ENCODE measurements around the gene PLXNC1. TPM values are rescaled to one million over a fixed set of nuclear protein-coding genes. Genes with fewer than 3 reads are reported as not detected.

The PLXNC1 gene
- total and polyA plus RNA-seq, 7 donors = 1.2 to 10.2 (median 4.3) TPM

DNA sequence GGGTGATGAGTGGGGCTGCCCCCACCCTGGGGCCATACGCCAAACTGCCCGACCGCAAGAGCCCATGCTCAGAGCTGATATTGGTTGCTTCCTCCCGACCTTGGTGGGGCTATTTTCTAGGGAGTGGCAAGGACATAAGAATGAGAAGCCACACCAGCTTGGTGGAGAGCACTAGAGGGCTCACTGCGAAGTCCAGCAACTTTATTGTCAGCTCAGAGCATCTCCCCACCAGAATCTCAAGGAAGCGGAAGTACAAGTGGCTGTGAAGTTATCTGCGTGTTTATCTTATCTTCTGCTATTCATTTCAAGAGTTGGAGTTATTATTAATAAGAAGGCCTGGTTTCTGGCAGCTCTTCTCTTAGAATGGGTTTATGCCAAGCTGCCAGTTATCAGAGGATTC is 4.9 kb upstream of the PLXNC1 start:
- Histone ChIP-seq H3K9me3 (no peaks in the 10 kb centered on the region), H3K4me3 (no peak overlapping the region), H3K27ac (no peak overlapping the region), H3K4me1 (peaks cover 0 to 8% (median 7%) of the 10 kb centered on the region in 4 donors), H3K27me3 (peaks cover 0 to 5% (median 0%) of the 10 kb centered on the region in 3 donors), H3K36me3 (no peaks in the 10 kb centered on the region)
- intact Hi-C loops (cut with DNase I) = no loop called here
- no peak for TF ChIP-seq EP300 (IDR thresholded peaks at IDR 0.05)
- TF ChIP-seq, protein P1, sequence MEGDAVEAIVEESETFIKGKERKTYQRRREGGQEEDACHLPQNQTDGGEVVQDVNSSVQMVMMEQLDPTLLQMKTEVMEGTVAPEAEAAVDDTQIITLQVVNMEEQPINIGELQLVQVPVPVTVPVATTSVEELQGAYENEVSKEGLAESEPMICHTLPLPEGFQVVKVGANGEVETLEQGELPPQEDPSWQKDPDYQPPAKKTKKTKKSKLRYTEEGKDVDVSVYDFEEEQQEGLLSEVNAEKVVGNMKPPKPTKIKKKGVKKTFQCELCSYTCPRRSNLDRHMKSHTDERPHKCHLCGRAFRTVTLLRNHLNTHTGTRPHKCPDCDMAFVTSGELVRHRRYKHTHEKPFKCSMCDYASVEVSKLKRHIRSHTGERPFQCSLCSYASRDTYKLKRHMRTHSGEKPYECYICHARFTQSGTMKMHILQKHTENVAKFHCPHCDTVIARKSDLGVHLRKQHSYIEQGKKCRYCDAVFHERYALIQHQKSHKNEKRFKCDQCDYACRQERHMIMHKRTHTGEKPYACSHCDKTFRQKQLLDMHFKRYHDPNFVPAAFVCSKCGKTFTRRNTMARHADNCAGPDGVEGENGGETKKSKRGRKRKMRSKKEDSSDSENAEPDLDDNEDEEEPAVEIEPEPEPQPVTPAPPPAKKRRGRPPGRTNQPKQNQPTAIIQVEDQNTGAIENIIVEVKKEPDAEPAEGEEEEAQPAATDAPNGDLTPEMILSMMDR (IDR thresholded peaks at IDR 0.05) = no peak
- TF ChIP-seq POLR2A (IDR thresholded peaks at IDR 0.05) = no peak
- no peak for TF ChIP-seq POLR2AphosphoS5 (IDR thresholded peaks at IDR 0.05)
- WGBS, 2 donors = 76 to 83% methylated on average over 7 of the region's 7 CpGs
- no peak for DNase-seq

- Histone ChIP-seq H3K4me1 (peaks cover 0 to 10% (median 9%) of the 10 kb centered on the region in 4 donors), H3K36me3 (no peaks in the 10 kb centered on the region), H3K4me3 (no peak overlapping the region), H3K27ac (no peak overlapping the region), H3K9me3 (no peaks in the 10 kb centered on the region), H3K27me3 (peaks cover 0 to 5% (median 0%) of the 10 kb centered on the region in 3 donors)
- TF ChIP-seq, protein P1 (IDR thresholded peaks at IDR 0.05) = no peak
- TF ChIP-seq POLR2A (IDR thresholded peaks at IDR 0.05) (no peak), EP300 (IDR thresholded peaks at IDR 0.05) (no peak), POLR2AphosphoS5 (IDR thresholded peaks at IDR 0.05) (no peak)
- WGBS, 2 donors = 60 to 80% methylated on average over 5 of the region's 5 CpGs
- DNase-seq = no peak
- intact Hi-C loops (cut with DNase I) = no loop called here
These were observed 4.4 kb upstream of the PLXNC1 start for GRCh38 chr12:94143951-94144350.

DNA sequence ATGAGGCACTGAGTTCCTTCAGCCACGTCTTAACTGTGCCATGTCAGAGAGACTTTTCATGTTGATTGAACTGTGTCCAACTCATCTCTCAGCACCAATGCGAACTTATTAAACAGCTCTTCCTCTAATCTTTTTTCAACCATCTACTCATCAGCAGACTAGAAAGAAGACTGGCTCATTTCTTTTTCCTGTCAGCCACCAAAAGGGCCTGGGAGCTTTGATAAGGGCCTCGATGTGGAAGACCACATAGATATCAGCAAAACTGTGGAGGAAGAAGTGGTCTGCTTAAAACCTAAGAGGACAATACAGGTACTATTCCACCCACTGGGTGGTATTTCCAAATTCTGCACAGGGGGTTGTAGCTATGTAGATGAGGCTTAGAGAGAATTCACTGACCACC is 3.6 kb upstream of the PLXNC1 start:
- H3K27me3 ChIP-seq = peaks cover 0 to 14% (median 6%) of the 10 kb centered on the region in 3 donors
- intact Hi-C loops (cut with DNase I) = loop anchor here (5.0 kb wide), 2 partner anchors 118 to 288 kb away; no protein-coding TSS in a partner anchor
- H3K4me1 ChIP-seq = peaks cover 0 to 18% (median 17%) of the 10 kb centered on the region in 4 donors
- no peaks in the 10 kb centered on the region for H3K36me3 ChIP-seq
- H3K27ac ChIP-seq = no peak overlapping the region
- 82 to 83% methylated on average over 3 of the region's 3 CpGs for WGBS, 2 donors
- no peak overlapping the region for H3K4me3 ChIP-seq
- H3K9me3 ChIP-seq = no peaks in the 10 kb centered on the region
- no peak for DNase-seq
- TF ChIP-seq EP300 (IDR thresholded peaks at IDR 0.05) (no peak), POLR2AphosphoS5 (IDR thresholded peaks at IDR 0.05) (no peak), POLR2A (IDR thresholded peaks at IDR 0.05) (no peak)
- TF ChIP-seq, protein P1 (IDR thresholded peaks at IDR 0.05) = no peak

DNA sequence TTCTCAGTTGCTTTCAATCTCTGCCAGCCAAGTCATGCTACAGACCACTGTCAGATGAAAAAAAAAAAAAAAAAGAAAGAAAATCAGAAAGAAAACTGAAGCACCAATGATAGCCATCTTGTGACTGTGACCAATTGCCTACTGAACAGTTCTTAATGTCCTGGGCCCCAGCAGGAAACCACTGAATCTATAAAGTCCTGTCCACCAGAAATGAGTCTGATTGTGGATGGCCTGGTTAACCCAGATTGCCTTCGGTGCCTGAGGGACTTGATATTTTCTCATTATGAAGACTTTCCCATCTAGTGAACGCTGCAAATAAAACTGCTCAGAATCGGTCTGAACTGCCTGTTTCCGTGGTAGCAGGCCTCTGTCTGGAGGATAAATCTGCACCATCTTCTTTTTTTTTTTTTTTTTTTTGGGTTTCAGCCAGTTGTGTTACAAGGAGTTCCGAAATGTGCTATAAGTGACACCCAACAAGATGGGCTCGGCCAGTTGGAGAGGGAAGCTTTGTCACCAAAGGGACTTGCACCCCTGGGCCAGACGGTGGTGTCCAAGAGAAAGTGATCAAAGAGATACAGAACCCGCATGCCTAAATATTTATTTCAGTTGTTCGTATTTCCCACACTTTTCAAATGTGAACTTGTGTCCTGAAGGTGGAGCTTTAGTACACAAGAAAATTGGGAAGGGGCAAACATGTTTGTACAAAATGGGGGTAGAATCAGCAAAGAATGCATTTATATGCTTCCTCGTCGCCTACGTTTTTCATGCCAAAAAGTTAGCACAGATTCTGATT is 3.0 kb upstream of the PLXNC1 start:
- Histone ChIP-seq H3K9me3 (no peaks in the 10 kb centered on the region), H3K36me3 (no peaks in the 10 kb centered on the region), H3K27ac (no peak overlapping the region), H3K4me3 (no peak overlapping the region), H3K4me1 (peaks cover 0 to 24% (median 23%) of the 10 kb centered on the region in 4 donors), H3K27me3 (peaks cover 0 to 20% (median 13%) of the 10 kb centered on the region in 3 donors)
- TF ChIP-seq, protein P1 (IDR thresholded peaks at IDR 0.05) = peak in 1 of 4 experiments; percentile 14
- no peak for TF ChIP-seq POLR2A (IDR thresholded peaks at IDR 0.05)
- 60 to 61% methylated on average over 12 of the region's 12 CpGs for WGBS, 2 donors
- intact Hi-C loops (cut with DNase I) = loop anchor here (5.0 kb wide), 2 partner anchors 117 to 287 kb away; no protein-coding TSS in a partner anchor
- DNase-seq = no peak
